HepG2 (cell line): ENCODE results near the gene PON1.

ENCODE experiments used
- CREM ChIP-seq, 2 experiments: sonication (generic) in 1 of 2; formaldehyde crosslinking in 1 of 2; IDR thresholded peaks; 2 replicates each; pipeline versions ENCODE4 v1.4.0 to v1.6.1; 2016 to 2020; ENCODE audit warnings: antibody characterized with exemption in 1 of 2, mild to moderate bottlenecking in 1 of 2, missing genetic modification reagents in 1 of 2
- EZH2 ChIP-seq: conservative IDR thresholded peaks from 2 replicates; pipeline ENCODE4 v1.6.1; 2012; ENCODE audit warnings: mild to moderate bottlenecking, low read depth, low read length, moderate library complexity
- ZNF770 ChIP-seq: sonication (generic); formaldehyde crosslinking; IDR thresholded peaks from 2 replicates; pipeline ENCODE4 v1.5.0; 2020; ENCODE audit warnings: mild to moderate bottlenecking, missing genetic modification reagents

DNA sequence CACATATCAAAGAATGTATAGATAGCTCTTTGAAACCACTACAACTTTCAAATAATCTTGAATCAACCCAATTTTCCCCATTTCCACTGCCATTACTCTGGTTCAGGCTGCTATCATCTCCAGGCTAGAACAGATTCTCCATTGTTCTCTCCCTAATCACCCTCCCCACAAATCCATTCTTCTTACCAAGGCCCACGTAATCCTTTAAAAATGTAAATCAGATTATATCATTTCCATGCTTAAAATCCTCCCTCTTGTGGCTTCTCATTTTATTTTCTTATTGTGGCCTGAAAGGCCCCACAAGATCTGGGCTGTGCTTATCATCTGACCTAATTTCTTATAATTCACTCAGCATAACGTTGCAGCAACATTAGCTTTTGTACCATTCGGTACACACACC is 3.0 kb upstream of the PON1 start:
- TF ChIP-seq EZH2: no peak
- TF ChIP-seq CREM (IDR thresholded peaks at IDR 0.05): no peak
- no peak for TF ChIP-seq CREM (CRISPR knock-in tag; IDR thresholded peaks at IDR 0.05)
- TF ChIP-seq ZNF770 (CRISPR knock-in tag): no peak
